ENCODE measurements around the gene FAM78A.

Gene FAM78A

GRCh38 chr9:131290767-131291370, 14.6 kb upstream of the FAM78A start:
- no peaks in the 10 kb centered on the region for H3K4me1 Mint-ChIP-seq
- no peak overlapping the region for H3K27ac Mint-ChIP-seq
- no peaks in the 10 kb centered on the region for H3K9me3 Mint-ChIP-seq
- H3K4me3 Mint-ChIP-seq, result no peak overlapping the region
- H3K27me3 Mint-ChIP-seq, result no peaks in the 10 kb centered on the region
- DNase-seq, result no peak
- no peak for ATAC-seq

- Mint-ChIP-seq H3K4me3 (no peak overlapping the region), H3K27ac (no peak overlapping the region), H3K4me1 (no peaks in the 10 kb centered on the region), H3K9me3 (no peaks in the 10 kb centered on the region), H3K27me3 (no peaks in the 10 kb centered on the region)
- ATAC-seq, result no peak
- no peak for DNase-seq
Measured at GRCh38 chr9:131290036-131290766, 13.9 kb upstream of the FAM78A start.

GRCh38 chr9:131289301-131290035, 13.2 kb upstream of the FAM78A start, which contains the start of gene PLPP7:
TSS of gene PLPP7 (plus strand) at chr9:131289723. CDS start at chr9:131289998, 275 bp downstream.
- H3K4me3 Mint-ChIP-seq, result peak within 1 kb of the TSS in 1 of 2 donors; percentile 26
- no peaks in the 10 kb centered on the region for H3K9me3 Mint-ChIP-seq
- ATAC-seq (no peak), DNase-seq (no peak)
- H3K27ac Mint-ChIP-seq, result peak within 1 kb of the TSS in 1 of 2 donors; percentile 78
- H3K27me3 Mint-ChIP-seq, result no peaks in the 10 kb centered on the region
- H3K4me1 Mint-ChIP-seq, result no peaks in the 10 kb centered on the region

- H3K4me1 Mint-ChIP-seq, result no peaks in the 10 kb centered on the region
- H3K4me3 Mint-ChIP-seq, result no peak overlapping the region
- no peak for ATAC-seq
- no peaks in the 10 kb centered on the region for H3K9me3 Mint-ChIP-seq
- peaks cover 6% of the 10 kb centered on the region for H3K27me3 Mint-ChIP-seq
- no peak overlapping the region for H3K27ac Mint-ChIP-seq
- DNase-seq, result no peak
Measured at GRCh38 chr9:131288217-131288616, 11.9 kb upstream of the FAM78A start.

- peaks cover 12% of the 10 kb centered on the region for H3K27me3 Mint-ChIP-seq
- peaks cover 3% of the 10 kb centered on the region for H3K4me1 Mint-ChIP-seq
- no peak overlapping the region for H3K4me3 Mint-ChIP-seq
- ATAC-seq, result no peak
- H3K27ac Mint-ChIP-seq, result no peak overlapping the region
- DNase-seq, result no peak
- H3K9me3 Mint-ChIP-seq, result no peaks in the 10 kb centered on the region
Measured at GRCh38 chr9:131287359-131287758, 11.0 kb upstream of the FAM78A start.

- Mint-ChIP-seq H3K27me3 (peaks cover 29% of the 10 kb centered on the region), H3K9me3 (no peaks in the 10 kb centered on the region), H3K4me1 (peaks cover 11% of the 10 kb centered on the region), H3K27ac (no peak overlapping the region), H3K4me3 (no peak overlapping the region)
- ATAC-seq (no peak), DNase-seq (no peak)
Measured at GRCh38 chr9:131284856-131285255, 8.5 kb upstream of the FAM78A start.

GRCh38 chr9:131282688-131283422, 6.5 kb upstream of the FAM78A start:
- Mint-ChIP-seq H3K9me3 (no peaks in the 10 kb centered on the region), H3K27me3 (peaks cover 29% of the 10 kb centered on the region), H3K27ac (no peak overlapping the region), H3K4me3 (peak overlapping the region; percentile 29 to 71), H3K4me1 (peaks cover 25% of the 10 kb centered on the region)
- peak; percentile 36 for ATAC-seq
- no peak for DNase-seq

GRCh38 chr9:131282175-131282574, 5.9 kb upstream of the FAM78A start:
- H3K27ac Mint-ChIP-seq, result no peak overlapping the region
- no peaks in the 10 kb centered on the region for H3K9me3 Mint-ChIP-seq
- peaks cover 25% of the 10 kb centered on the region for H3K4me1 Mint-ChIP-seq
- ATAC-seq (no peak), DNase-seq (no peak)
- H3K4me3 Mint-ChIP-seq, result peak overlapping the region; percentile 41 to 71
- H3K27me3 Mint-ChIP-seq, result peaks cover 29% of the 10 kb centered on the region

- Mint-ChIP-seq H3K27me3 (peaks cover 29% of the 10 kb centered on the region), H3K4me3 (peak overlapping the region; percentile 41 to 71), H3K9me3 (no peaks in the 10 kb centered on the region), H3K4me1 (peaks cover 25% of the 10 kb centered on the region), H3K27ac (no peak overlapping the region)
- DNase-seq, result no peak
- no peak for ATAC-seq
Measured at GRCh38 chr9:131281119-131281965, 5.0 kb upstream of the FAM78A start.

GRCh38 chr9:131280660-131281059, 4.3 kb upstream of the FAM78A start:
- Mint-ChIP-seq H3K4me1 (peaks cover 25% of the 10 kb centered on the region), H3K27ac (no peak overlapping the region), H3K9me3 (no peaks in the 10 kb centered on the region), H3K4me3 (no peak overlapping the region), H3K27me3 (peaks cover 29% of the 10 kb centered on the region)
- no peak for ATAC-seq
- DNase-seq, result no peak

GRCh38 chr9:131279863-131280570, 3.7 kb upstream of the FAM78A start:
- no peak overlapping the region for H3K4me3 Mint-ChIP-seq

GRCh38 chr9:131279196-131279862, 3.0 kb upstream of the FAM78A start:
- H3K4me3 Mint-ChIP-seq, result peak overlapping the region in 1 of 2 donors; percentile 88
- no peaks in the 10 kb centered on the region for H3K9me3 Mint-ChIP-seq
- H3K4me1 Mint-ChIP-seq, result peaks cover 25% of the 10 kb centered on the region
- DNase-seq (no peak), ATAC-seq (no peak)
- peak overlapping the region; percentile 16 to 67 for H3K27ac Mint-ChIP-seq
- peaks cover 29% of the 10 kb centered on the region for H3K27me3 Mint-ChIP-seq

More at GRCh38 chr9:131279863-131280570, 3.7 kb upstream of the FAM78A start:
- ATAC-seq, result no peak
- H3K27ac Mint-ChIP-seq, result no peak overlapping the region
- H3K4me1 Mint-ChIP-seq, result peaks cover 25% of the 10 kb centered on the region
- H3K9me3 Mint-ChIP-seq, result no peaks in the 10 kb centered on the region
- DNase-seq, result no peak
- peaks cover 29% of the 10 kb centered on the region for H3K27me3 Mint-ChIP-seq

- peak overlapping the region; percentile 88 to 89 for H3K4me3 Mint-ChIP-seq
Measured at GRCh38 chr9:131278702-131279111, 2.4 kb upstream of the FAM78A start.

More at GRCh38 chr9:131278702-131279111, 2.4 kb upstream of the FAM78A start:
- Mint-ChIP-seq H3K4me1 (peaks cover 25% of the 10 kb centered on the region), H3K27ac (peak overlapping the region; percentile 16 to 93), H3K27me3 (peaks cover 29% of the 10 kb centered on the region), H3K9me3 (no peaks in the 10 kb centered on the region)
- ATAC-seq (peak; percentile 0), DNase-seq (peak; percentile 24 to 39)
